ENCODE results near the gene CLK1. TPM values are rescaled to one million over a fixed set of nuclear protein-coding genes. Genes with fewer than 3 reads are reported as not detected.

Gene CLK1
- total and polyA plus RNA-seq, 4 donors = 89.3 to 361 (median 182) TPM

GRCh38 chr2:200860092-200860795 lies 4.2 kb downstream of the CLK1 start:
- Histone ChIP-seq H3K27me3 (ENCODE audit: control insufficient read depth in 1 of 2, insufficient read depth in 2 of 2, low read length in 1 of 2) (no peaks in the 10 kb centered on the region), H3K9me3 (ENCODE audit: control insufficient read depth, low read length) (no peaks in the 10 kb centered on the region), H3K4me1 (ENCODE audit: control insufficient read depth in 1 of 2, insufficient read depth in 2 of 2, low read length in 2 of 2) (peaks cover 0 to 3% of the 10 kb centered on the region in 2 donors), H3K36me3 (ENCODE audit: control insufficient read depth in 1 of 2, insufficient read depth in 2 of 2, low read length in 1 of 2) (peaks cover 2 to 3% of the 10 kb centered on the region in 2 donors), H3K4me3 (ENCODE audit: low read length in 2 of 2) (peak overlapping the region in 1 of 2 donors; percentile 30), H3K27ac (ENCODE audit: low read depth in 1 of 2, low read length in 2 of 2) (no peak overlapping the region)
- intact Hi-C loops (cut with DNase I) = loop anchor here (5.0 kb wide), 2 partner anchors 48 to 148 kb away; partner anchors contain the start of gene BZW1 (in 2 of the 2)
- ATAC-seq (ENCODE audit: low FRiP score) (no peak), DNase-seq (peak in 1 of 2 donors; percentile 49)
- WGBS, 2 donors = 6% methylated on average over 12 of the region's 12 CpGs

- Histone ChIP-seq H3K27me3 (ENCODE audit: control insufficient read depth in 1 of 2, insufficient read depth in 2 of 2, low read length in 1 of 2) (no peaks in the 10 kb centered on the region), H3K27ac (ENCODE audit: low read depth in 1 of 2, low read length in 2 of 2) (no peak overlapping the region), H3K4me3 (ENCODE audit: low read length in 2 of 2) (no peak overlapping the region), H3K36me3 (ENCODE audit: control insufficient read depth in 1 of 2, insufficient read depth in 2 of 2, low read length in 1 of 2) (peaks cover 13 to 14% of the 10 kb centered on the region in 2 donors), H3K4me1 (ENCODE audit: control insufficient read depth in 1 of 2, insufficient read depth in 2 of 2, low read length in 2 of 2) (peaks cover 0 to 3% of the 10 kb centered on the region in 2 donors), H3K9me3 (ENCODE audit: control insufficient read depth, low read length) (no peaks in the 10 kb centered on the region)
- WGBS, 2 donors = 79 to 86% methylated on average over 8 of the region's 8 CpGs
- no peak for ATAC-seq (ENCODE audit: low FRiP score)
- intact Hi-C loops (cut with DNase I) = no loop called here
- DNase-seq = no peak
These were observed 7.7 kb downstream of the CLK1 start for GRCh38 chr2:200856806-200857205.

- DNase-seq (no peak), ATAC-seq (ENCODE audit: low FRiP score) (no peak)
- no peaks in the 10 kb centered on the region for H3K9me3 ChIP-seq (ENCODE audit: control insufficient read depth, low read length)
- H3K4me1 ChIP-seq (ENCODE audit: control insufficient read depth in 1 of 2, insufficient read depth in 2 of 2, low read length in 2 of 2) = no peaks in the 10 kb centered on the region
- WGBS, 2 donors = 96 to 97% methylated on average over 2 of the region's 2 CpGs
- H3K27me3 ChIP-seq (ENCODE audit: control insufficient read depth in 1 of 2, insufficient read depth in 2 of 2, low read length in 1 of 2) = no peaks in the 10 kb centered on the region
- H3K27ac ChIP-seq (ENCODE audit: low read depth in 1 of 2, low read length in 2 of 2) = no peak overlapping the region
- H3K4me3 ChIP-seq (ENCODE audit: low read length in 2 of 2) = no peak overlapping the region
- intact Hi-C loops (cut with DNase I) = no loop called here
- peaks cover 11 to 13% of the 10 kb centered on the region in 2 donors for H3K36me3 ChIP-seq (ENCODE audit: control insufficient read depth in 1 of 2, insufficient read depth in 2 of 2, low read length in 1 of 2)
These were observed 11.9 kb downstream of the CLK1 start for GRCh38 chr2:200852605-200853004.

GRCh38 chr2:200851398-200852248 lies 12.8 kb downstream of the CLK1 start:
- Histone ChIP-seq H3K27me3 (ENCODE audit: control insufficient read depth in 1 of 2, insufficient read depth in 2 of 2, low read length in 1 of 2) (no peaks in the 10 kb centered on the region), H3K4me1 (ENCODE audit: control insufficient read depth in 1 of 2, insufficient read depth in 2 of 2, low read length in 2 of 2) (no peaks in the 10 kb centered on the region), H3K36me3 (ENCODE audit: control insufficient read depth in 1 of 2, insufficient read depth in 2 of 2, low read length in 1 of 2) (peaks cover 11 to 13% of the 10 kb centered on the region in 2 donors), H3K27ac (ENCODE audit: low read depth in 1 of 2, low read length in 2 of 2) (peak overlapping the region in 1 of 2 donors; percentile 14), H3K4me3 (ENCODE audit: low read length in 2 of 2) (no peak overlapping the region), H3K9me3 (ENCODE audit: control insufficient read depth, low read length) (no peaks in the 10 kb centered on the region)
- no peak for ATAC-seq (ENCODE audit: low FRiP score)
- WGBS, 2 donors = 91 to 94% methylated on average over 6 of the region's 6 CpGs
- intact Hi-C loops (cut with DNase I) = no loop called here
- DNase-seq = no peak

- WGBS, 2 donors = 82 to 83% methylated on average over 14 of the region's 14 CpGs
- intact Hi-C loops (cut with DNase I) = no loop called here
- Histone ChIP-seq H3K4me3 (ENCODE audit: low read length in 2 of 2) (no peak overlapping the region), H3K4me1 (ENCODE audit: control insufficient read depth in 1 of 2, insufficient read depth in 2 of 2, low read length in 2 of 2) (no peaks in the 10 kb centered on the region), H3K27ac (ENCODE audit: low read depth in 1 of 2, low read length in 2 of 2) (no peak overlapping the region), H3K36me3 (ENCODE audit: control insufficient read depth in 1 of 2, insufficient read depth in 2 of 2, low read length in 1 of 2) (peaks cover 11 to 13% of the 10 kb centered on the region in 2 donors), H3K27me3 (ENCODE audit: control insufficient read depth in 1 of 2, insufficient read depth in 2 of 2, low read length in 1 of 2) (no peaks in the 10 kb centered on the region), H3K9me3 (ENCODE audit: control insufficient read depth, low read length) (no peaks in the 10 kb centered on the region)
- no peak for DNase-seq
- ATAC-seq (ENCODE audit: low FRiP score) = no peak
These were observed 13.8 kb downstream of the CLK1 start for GRCh38 chr2:200850512-200851256.

- H3K36me3 ChIP-seq (ENCODE audit: control insufficient read depth in 1 of 2, insufficient read depth in 2 of 2, low read length in 1 of 2) = peaks cover 0 to 9% of the 10 kb centered on the region in 2 donors
- ATAC-seq (ENCODE audit: low FRiP score) = no peak
- intact Hi-C loops (cut with DNase I) = no loop called here
- H3K4me3 ChIP-seq (ENCODE audit: low read length in 2 of 2) = no peak overlapping the region
- no peaks in the 10 kb centered on the region for H3K9me3 ChIP-seq (ENCODE audit: control insufficient read depth, low read length)
- DNase-seq = no peak
- WGBS, 2 donors = 70 to 91% methylated on average over 4 of the region's 4 CpGs
- H3K27ac ChIP-seq (ENCODE audit: low read depth in 1 of 2, low read length in 2 of 2) = no peak overlapping the region
- no peaks in the 10 kb centered on the region for H3K27me3 ChIP-seq (ENCODE audit: control insufficient read depth in 1 of 2, insufficient read depth in 2 of 2, low read length in 1 of 2)
- H3K4me1 ChIP-seq (ENCODE audit: control insufficient read depth in 1 of 2, insufficient read depth in 2 of 2, low read length in 2 of 2) = no peaks in the 10 kb centered on the region
These were observed 16.5 kb downstream of the CLK1 start for GRCh38 chr2:200847939-200848338.

GRCh38 chr2:200847269-200847668 lies 17.2 kb downstream of the CLK1 start:
- H3K27ac ChIP-seq (ENCODE audit: low read depth in 1 of 2, low read length in 2 of 2) = no peak overlapping the region
- H3K9me3 ChIP-seq (ENCODE audit: control insufficient read depth, low read length) = no peaks in the 10 kb centered on the region
- H3K36me3 ChIP-seq (ENCODE audit: control insufficient read depth in 1 of 2, insufficient read depth in 2 of 2, low read length in 1 of 2) = peaks cover 0 to 5% of the 10 kb centered on the region in 2 donors
- DNase-seq (no peak), ATAC-seq (ENCODE audit: low FRiP score) (no peak)
- no peaks in the 10 kb centered on the region for H3K4me1 ChIP-seq (ENCODE audit: control insufficient read depth in 1 of 2, insufficient read depth in 2 of 2, low read length in 2 of 2)
- H3K4me3 ChIP-seq (ENCODE audit: low read length in 2 of 2) = no peak overlapping the region
- no peaks in the 10 kb centered on the region for H3K27me3 ChIP-seq (ENCODE audit: control insufficient read depth in 1 of 2, insufficient read depth in 2 of 2, low read length in 1 of 2)
- intact Hi-C loops (cut with DNase I) = no loop called here

- H3K27me3 ChIP-seq (ENCODE audit: control insufficient read depth in 1 of 2, insufficient read depth in 2 of 2, low read length in 1 of 2) = no peaks in the 10 kb centered on the region
- H3K36me3 ChIP-seq (ENCODE audit: control insufficient read depth in 1 of 2, insufficient read depth in 2 of 2, low read length in 1 of 2) = no peaks in the 10 kb centered on the region
- intact Hi-C loops (cut with DNase I) = no loop called here
- no peaks in the 10 kb centered on the region for H3K9me3 ChIP-seq (ENCODE audit: control insufficient read depth, low read length)
- DNase-seq (no peak), ATAC-seq (ENCODE audit: low FRiP score) (no peak)
- WGBS, 2 donors = 86 to 89% methylated on average over 10 of the region's 10 CpGs
- H3K27ac ChIP-seq (ENCODE audit: low read depth in 1 of 2, low read length in 2 of 2) = no peak overlapping the region
- no peak overlapping the region for H3K4me3 ChIP-seq (ENCODE audit: low read length in 2 of 2)
- H3K4me1 ChIP-seq (ENCODE audit: control insufficient read depth in 1 of 2, insufficient read depth in 2 of 2, low read length in 2 of 2) = no peaks in the 10 kb centered on the region
These were observed 18.7 kb downstream of the CLK1 start for GRCh38 chr2:200845669-200846325.
